GM19455 (cell line): ENCODE measurements around the gene SLC3A2.
"Not testable (repeated sequence)": the region's sequence is repeated elsewhere in the genome, so short reads cannot be mapped to it uniquely, and the experiment has no call there.

Source experiments
- ATAC-seq: cut with Tn5 transposase; IDR thresholded peaks from one replicate; pipeline ENCODE4 v1.9.1; 2021; ENCODE audit not compliant: unreplicated experiment

SLC3A2 gene

DNA sequence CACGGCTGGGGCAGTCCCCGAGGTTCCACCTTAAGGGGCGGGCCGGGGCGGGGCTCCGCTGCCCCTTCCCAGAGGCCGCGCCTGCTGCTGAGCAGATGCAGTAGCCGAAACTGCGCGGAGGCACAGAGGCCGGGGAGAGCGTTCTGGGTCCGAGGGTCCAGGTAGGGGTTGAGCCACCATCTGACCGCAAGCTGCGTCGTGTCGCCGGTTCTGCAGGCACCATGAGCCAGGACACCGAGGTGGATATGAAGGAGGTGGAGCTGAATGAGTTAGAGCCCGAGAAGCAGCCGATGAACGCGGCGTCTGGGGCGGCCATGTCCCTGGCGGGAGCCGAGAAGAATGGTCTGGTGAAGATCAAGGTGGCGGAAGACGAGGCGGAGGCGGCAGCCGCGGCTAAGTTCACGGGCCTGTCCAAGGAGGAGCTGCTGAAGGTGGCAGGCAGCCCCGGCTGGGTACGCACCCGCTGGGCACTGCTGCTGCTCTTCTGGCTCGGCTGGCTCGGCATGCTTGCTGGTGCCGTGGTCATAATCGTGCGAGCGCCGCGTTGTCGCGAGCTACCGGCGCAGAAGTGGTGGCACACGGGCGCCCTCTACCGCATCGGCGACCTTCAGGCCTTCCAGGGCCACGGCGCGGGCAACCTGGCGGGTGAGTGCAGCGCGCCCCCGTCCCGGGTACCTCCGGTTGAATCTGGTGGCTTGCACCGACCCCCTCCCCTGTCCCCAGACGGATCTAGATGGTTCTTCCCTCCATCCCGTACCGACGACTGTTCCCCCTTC lies at the start of gene SLC3A2:
SLC3A2 (plus strand) TSS at position 94 of the 776 bp plus-strand sequence; CDS start at position 222, 128 bp downstream.
- peak; percentile 73 for ATAC-seq

DNA sequence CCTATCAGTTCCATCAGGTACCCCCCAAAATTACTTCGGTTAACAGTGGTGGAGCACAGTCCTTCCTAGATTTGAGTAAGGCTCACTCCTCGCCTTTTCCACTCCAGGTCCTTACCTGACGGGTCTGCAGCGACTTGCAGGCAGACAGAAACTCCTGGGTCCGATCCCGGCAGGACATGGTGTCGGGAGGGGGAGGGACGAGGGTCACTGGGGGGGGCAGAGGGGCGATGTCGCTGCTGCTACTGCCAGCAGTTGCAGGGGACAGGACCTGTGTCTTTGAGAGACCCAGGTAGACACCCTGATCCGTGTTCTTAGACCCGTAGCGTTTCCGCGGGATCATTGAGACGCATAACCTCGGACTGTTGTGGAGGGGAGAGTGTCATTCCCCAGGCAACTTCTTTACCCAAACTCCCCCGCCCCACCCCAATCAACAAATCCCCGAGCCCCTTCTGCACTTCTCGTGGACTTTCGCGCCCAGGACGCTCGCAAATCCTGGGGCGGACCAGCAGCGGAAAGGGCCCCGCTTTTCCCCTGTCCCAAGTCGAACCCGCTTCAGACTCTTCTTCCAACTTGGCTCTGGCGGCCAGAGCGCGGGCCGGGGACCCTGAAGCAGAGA lies 49.7 kb upstream of the SLC3A2 start:
- no peak for ATAC-seq

DNA sequence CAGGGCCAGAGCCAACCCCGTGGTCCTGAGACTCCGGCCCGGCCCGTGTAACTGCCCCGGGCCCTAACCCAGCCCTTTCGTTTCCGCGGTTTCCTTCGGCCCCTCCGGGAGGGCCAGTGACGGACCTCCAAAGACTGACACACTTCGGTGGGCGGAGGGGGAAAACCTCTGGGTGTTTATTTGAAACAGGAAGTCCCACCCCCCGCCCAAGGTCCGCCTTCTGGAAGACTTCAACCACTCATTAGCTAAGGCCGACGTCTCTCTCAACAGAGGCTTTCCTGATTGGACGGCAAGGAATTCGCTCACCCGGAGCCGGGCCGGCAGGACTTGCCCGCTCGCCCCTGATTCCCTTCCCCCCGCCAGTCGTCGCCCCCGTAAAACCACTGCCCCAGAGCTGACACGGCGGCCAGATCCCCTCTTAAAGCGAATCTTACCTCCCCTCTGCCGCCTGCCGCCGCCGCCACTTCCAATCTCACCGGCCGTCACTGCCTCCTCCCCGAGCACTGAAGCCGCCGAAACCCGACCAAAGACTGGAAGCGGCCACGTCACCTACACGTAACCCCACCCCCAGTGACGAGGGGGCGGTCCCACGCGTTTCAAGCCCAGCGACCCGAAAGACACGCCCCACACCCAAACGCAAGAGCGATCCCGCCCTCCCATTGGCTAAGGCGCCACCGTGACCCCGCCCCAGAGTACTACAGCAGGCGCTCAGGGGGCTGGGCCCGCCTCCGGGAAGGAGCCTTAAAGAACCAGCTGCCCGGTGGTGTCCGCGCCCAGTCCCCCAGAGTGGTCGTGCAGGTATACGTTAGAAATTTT lies 49.0 kb upstream of the SLC3A2 start, which contains the start of gene STX5:
STX5 (minus strand) TSS at position 532 of the 816 bp plus-strand sequence. CDS start 808 bp downstream, outside the sequence.
- peak; percentile 73 for ATAC-seq

DNA sequence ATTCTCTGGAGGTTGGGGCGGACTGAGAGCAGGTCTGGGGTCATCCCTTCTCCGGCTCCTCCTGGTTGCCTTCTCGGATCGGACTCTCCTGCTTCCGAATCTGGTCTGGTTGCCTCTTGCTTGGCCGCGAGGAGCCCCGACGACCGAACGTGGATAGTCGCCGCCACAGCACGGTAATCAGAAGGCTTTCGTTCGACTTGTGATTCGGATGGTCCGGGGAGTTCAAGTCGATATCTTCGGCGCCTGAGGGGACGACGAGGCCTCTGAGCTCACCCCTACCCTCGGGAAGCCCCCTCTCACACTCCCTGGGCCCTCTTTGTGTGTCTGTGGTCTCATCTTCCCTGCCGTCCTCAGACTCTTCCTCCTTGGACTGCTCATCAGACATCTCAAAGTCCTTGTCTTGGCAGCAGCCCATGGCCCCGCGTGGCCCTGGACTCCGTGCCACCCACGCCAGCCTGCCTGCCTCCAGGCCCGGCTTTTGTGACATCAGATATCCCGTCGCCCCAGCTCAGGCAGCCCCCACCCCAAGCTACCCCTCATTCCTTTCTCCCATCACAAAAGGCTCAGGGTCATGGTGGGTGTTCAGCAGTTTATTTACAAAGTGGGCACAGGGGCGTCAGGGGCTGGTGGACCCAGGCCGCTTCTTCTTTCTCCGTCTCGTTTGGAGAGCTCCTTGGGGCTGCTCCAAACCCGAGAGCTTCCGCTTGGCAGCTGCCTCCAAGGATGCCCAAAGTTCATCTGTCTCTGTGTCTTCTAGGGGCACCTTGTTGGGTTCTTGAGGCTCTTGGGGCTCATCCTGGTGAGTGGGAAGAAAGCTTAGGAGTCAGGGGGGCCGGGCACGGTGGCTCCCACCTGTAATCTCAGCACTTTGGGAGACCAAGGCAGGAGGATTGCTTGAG lies 48.1 kb upstream of the SLC3A2 start, which contains the start of gene TEX54:
TEX54 (minus strand) TSS at position 506 of the 899 bp plus-strand sequence.
- ATAC-seq, result peak; percentile 18

GRCh38 chr11:62835336-62835735 lies 45.4 kb upstream of the SLC3A2 start:
- no peak for ATAC-seq

GRCh38 chr11:62839050-62839945 lies 41.4 kb upstream of the SLC3A2 start, which contains the start of gene WDR74:
Gene WDR74 (minus strand): TSS chr11:62839590. CDS start chr11:62839570, 20 bp downstream.
- peak; percentile 37 for ATAC-seq

GRCh38 chr11:62840721-62841360 lies 39.9 kb upstream of the SLC3A2 start:
- not testable (repeated sequence) for ATAC-seq

DNA sequence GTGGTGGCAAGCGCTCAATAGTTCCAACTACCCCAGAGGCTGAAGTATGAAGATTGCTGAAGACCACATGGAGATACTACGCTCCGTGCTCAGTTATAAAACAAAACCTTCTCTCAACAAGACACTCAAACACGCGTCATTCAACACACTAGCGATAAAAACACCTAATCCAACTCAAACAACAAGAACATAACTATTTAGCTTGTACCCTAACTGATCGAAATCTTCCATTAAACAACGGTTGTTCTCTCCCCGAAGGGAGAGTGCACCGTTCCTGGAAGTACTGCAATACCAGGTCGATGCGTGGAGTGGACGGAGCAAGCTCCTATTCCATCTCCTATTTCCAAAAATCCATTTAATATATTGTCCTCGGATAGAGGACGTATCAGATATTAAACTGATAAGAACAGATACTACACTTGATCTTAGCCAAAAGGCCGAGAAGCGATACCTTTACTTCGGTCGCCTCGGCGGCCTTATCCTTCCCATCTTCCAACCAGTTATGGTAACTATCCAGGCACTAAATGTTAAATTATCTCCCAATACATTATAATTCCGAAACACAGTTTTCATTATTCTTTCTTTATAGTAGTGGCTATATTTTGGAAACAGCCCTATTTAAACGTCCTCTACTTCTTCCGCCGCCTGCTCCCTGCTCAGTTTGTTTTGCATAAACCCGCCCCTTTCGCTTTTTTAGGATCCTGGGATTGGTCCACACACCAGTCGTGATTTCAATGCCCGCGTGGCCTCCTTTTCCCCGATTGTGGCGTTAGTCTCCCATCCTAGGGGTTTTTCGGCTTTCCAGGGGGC lies 39.1 kb upstream of the SLC3A2 start:
- peak; percentile 65 for ATAC-seq

DNA sequence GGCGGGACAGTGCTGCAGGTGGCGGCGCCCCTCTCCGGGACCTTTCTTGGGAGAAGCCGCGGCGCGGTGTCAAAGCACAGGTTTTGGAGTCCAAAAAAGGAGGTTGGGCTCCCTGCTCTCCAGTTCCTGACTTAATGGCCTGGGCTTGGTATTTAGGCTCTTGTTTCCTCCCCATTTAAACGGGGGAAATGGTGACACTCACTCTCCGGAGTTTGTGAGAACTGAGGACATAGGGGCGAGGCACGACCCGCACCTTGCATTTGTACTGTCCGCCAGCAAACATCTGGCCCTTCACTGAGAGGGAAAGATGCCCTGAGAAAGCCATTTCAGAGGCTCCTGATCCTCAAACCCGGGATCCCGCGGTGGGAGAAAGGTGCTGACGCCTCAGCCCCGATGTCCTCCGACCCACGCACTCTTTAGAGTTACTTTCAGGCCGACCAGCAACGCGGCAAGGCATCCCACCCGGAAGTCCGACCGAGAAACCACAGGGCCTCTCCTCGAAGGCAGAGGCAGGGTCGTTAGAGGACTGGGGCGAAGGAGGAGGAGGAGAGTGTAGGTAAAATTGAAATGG lies 38.4 kb upstream of the SLC3A2 start:
- ATAC-seq, result no peak

GRCh38 chr11:62842891-62843290 lies 37.8 kb upstream of the SLC3A2 start:
- not testable (repeated sequence) for ATAC-seq

- ATAC-seq, result no peak
Observed at GRCh38 chr11:62843466-62843865, 37.2 kb upstream of the SLC3A2 start.

DNA sequence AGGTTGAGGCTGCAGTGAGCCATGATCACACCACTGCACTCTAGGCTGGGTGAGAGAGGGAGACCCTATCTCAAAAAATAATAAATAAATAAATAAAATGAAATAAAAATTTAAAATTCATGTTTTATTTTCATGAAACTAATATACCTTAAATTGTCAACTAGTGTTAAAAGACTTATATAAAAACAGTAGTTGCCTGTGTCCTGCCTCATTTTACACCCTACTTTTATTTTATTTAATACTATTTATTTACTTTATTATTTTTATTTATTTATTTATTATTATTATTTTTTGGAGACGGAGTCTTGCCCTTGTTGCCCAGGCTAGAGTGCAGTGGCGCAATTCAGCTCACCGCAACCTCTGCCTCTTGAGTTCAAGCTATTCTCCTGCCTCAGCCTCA lies 36.5 kb upstream of the SLC3A2 start:
- ATAC-seq, result no peak

- ATAC-seq, result no peak
Observed at GRCh38 chr11:62846177-62846576, 34.5 kb upstream of the SLC3A2 start.

- no peak for ATAC-seq
Observed at GRCh38 chr11:62847767-62848314, 32.9 kb upstream of the SLC3A2 start.

GRCh38 chr11:62850911-62851806 lies 29.5 kb upstream of the SLC3A2 start:
- no peak for ATAC-seq

- no peak for ATAC-seq
Observed at GRCh38 chr11:62851807-62852522, 28.7 kb upstream of the SLC3A2 start.
